GM21528 (cell line): ENCODE measurements around the gene TP53.
"Not testable (repeated sequence)": the region's sequence is repeated elsewhere in the genome, so short reads cannot be mapped to it uniquely, and the experiment has no call there.

Experiments used
- ATAC-seq: cut with Tn5 transposase; IDR thresholded peaks from one replicate; pipeline ENCODE4 v1.9.1; 2021; ENCODE audit warnings: mild to moderate bottlenecking, moderate library complexity; ENCODE audit not compliant: unreplicated experiment, low FRiP score

The TP53 gene

GRCh38 chr17:7640783-7641182 lies 46.5 kb downstream of the TP53 start:
- ATAC-seq: no peak

GRCh38 chr17:7636163-7636562 lies 51.1 kb downstream of the TP53 start:
- ATAC-seq: no peak

- ATAC-seq: no peak
Observed at GRCh38 chr17:7634384-7634783, 52.9 kb downstream of the TP53 start.

GRCh38 chr17:7633093-7633492 lies 54.2 kb downstream of the TP53 start:
- ATAC-seq: no peak

- no peak for ATAC-seq
Observed at GRCh38 chr17:7632492-7632894, 54.8 kb downstream of the TP53 start.

- ATAC-seq: no peak
Observed at GRCh38 chr17:7631398-7632380, 55.6 kb downstream of the TP53 start.

- ATAC-seq: no peak
Observed at GRCh38 chr17:7629939-7630571, 57.2 kb downstream of the TP53 start, which contains the start of gene SHBG. SHBG (plus strand) TSS chr17:7630135; CDS start chr17:7630173, 38 bp downstream.

- peak; percentile 79 for ATAC-seq
Observed at GRCh38 chr17:7627250-7628121, 59.8 kb downstream of the TP53 start, which contains the start of gene SAT2. SAT2 (minus strand) TSS chr17:7627821; CDS start chr17:7627635, 186 bp downstream.

GRCh38 chr17:7626956-7627249 lies 60.4 kb downstream of the TP53 start:
- ATAC-seq: no peak

GRCh38 chr17:7626307-7626706 lies 61.0 kb downstream of the TP53 start:
- ATAC-seq: no peak

GRCh38 chr17:7625749-7626148 lies 61.5 kb downstream of the TP53 start:
- not testable (repeated sequence) for ATAC-seq

- no peak for ATAC-seq
Observed at GRCh38 chr17:7623661-7624060, 63.6 kb downstream of the TP53 start.

GRCh38 chr17:7620835-7621234 lies 66.5 kb downstream of the TP53 start:
- no peak for ATAC-seq

- no peak for ATAC-seq
Observed at GRCh38 chr17:7618608-7619007, 68.7 kb downstream of the TP53 start.
